Activated naive CD4-positive, alpha-beta T cell treated with anti-CD3 and anti-CD28 coated beads for 36 hours (primary cell): ENCODE data around the gene HS3ST6. TPM values are rescaled to one million over a fixed set of nuclear protein-coding genes. Genes with fewer than 3 reads are reported as not detected.
"Not testable (repeated sequence)": the region's sequence is repeated elsewhere in the genome, so short reads cannot be mapped to it uniquely, and the experiment has no call there.

Source experiments
- CTCF ChIA-PET: fragments of 350-600 bp; sonication (Branson Sonifier 250); formaldehyde crosslinking; loops from one replicate; lab custom pipeline; 2021; ENCODE audit warnings: antibody characterized with exemption; lab: Charles Lee
- DNase-seq: peaks from one replicate; pipeline ENCODE4 v3.0.0-alpha.2; 2020
- H3K27ac Mint-ChIP-seq: one replicate; pipeline ENCODE4 v1.8.0; 2021; ENCODE audit warnings: mild to moderate bottlenecking, mixed read lengths
- H3K27me3 Mint-ChIP-seq: one replicate; pipeline ENCODE4 v1.8.0; 2021; ENCODE audit warnings: low read depth, mixed read lengths
- H3K36me3 Mint-ChIP-seq: one replicate; pipeline ENCODE4 v1.8.0; 2021; ENCODE audit warnings: low read depth, mixed read lengths
- H3K4me1 Mint-ChIP-seq: one replicate; pipeline ENCODE4 v1.8.0; 2021; ENCODE audit warnings: low read depth, mixed read lengths
- H3K4me3 Mint-ChIP-seq: one replicate; pipeline ENCODE4 v1.8.0; 2021; ENCODE audit warnings: mild to moderate bottlenecking, moderate library complexity, mixed read lengths
- H3K9me3 Mint-ChIP-seq: one replicate; pipeline ENCODE4 v1.8.0; 2021; ENCODE audit warnings: mixed read lengths
- intact Hi-C: fragments of 100-400 bp; cut with micrococcal nuclease; formaldehyde crosslinking; loops from one replicate; pipeline ENCODE4 v1.15.1; 2023
- total RNA-seq, 2 experiments: library from RNA; stranded (reverse); gene quantifications; one replicate each; pipeline ENCODE4 v1.2.3, GENCODE V29; 2021

Gene HS3ST6
- not detected for total RNA-seq

DNA sequence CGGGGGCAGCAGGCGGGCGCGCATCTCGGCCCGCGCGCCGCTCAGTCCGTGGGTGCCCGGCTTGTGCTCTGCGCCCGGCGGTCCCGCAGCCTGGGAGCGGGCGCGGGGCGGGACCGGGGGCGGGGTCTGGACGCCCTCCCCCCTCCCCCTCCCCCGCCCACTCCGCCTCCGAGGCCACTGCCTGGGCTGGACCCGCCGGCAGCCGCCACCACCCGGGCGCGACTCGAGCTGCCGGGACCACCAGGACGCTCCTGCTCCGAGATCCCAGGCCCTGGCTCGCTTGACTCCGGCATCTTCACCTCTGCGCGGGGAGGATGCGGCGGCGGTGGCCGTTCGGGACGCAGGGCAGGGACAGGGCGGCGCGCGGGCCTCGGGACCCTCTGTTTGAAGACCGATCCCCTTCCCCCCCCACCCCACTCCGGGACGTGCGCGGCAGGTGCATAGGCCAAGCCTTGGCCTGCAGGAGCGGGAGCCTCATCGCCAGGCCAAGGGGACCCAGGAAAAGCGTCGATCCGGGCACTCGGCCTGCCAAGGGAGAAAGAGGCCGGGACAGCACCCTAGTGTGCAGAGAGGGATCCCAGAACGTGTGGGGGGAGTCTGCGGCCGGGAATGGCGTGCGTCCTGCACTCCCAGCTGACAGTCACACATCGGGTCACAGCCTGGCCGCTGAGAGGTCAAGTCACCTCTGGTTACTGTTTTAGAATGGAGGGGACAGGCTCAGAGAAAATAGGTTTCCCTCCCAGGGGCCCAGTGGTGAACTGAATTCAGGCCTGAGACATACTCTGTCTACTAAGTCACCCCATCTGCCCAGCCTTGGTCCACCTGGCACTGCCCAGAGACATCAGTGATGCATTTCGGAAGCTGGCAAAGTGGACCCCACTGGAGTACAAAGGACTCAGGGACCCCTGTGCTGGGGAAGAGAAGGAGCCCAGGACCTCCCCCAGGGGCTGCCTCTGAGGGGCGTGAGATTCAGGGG is at the start of gene HS3ST6:
HS3ST6 (minus strand) TSS at position 65 of the 976 bp plus-strand sequence. CDS start 92 bp downstream, outside the sequence.
- peaks cover 4% of the 10 kb centered on the region for H3K4me1 Mint-ChIP-seq
- H3K27me3 Mint-ChIP-seq = peaks cover 65% of the 10 kb centered on the region
- no peak within 1 kb of the TSS for H3K27ac Mint-ChIP-seq
- no peak within 1 kb of the TSS for H3K4me3 Mint-ChIP-seq
- no peak for DNase-seq
- CTCF ChIA-PET = no interaction called here
- H3K9me3 Mint-ChIP-seq = no peaks in the 10 kb centered on the region
- intact Hi-C loops = no loop called here
- H3K36me3 Mint-ChIP-seq = no peaks in the 10 kb centered on the region

DNA sequence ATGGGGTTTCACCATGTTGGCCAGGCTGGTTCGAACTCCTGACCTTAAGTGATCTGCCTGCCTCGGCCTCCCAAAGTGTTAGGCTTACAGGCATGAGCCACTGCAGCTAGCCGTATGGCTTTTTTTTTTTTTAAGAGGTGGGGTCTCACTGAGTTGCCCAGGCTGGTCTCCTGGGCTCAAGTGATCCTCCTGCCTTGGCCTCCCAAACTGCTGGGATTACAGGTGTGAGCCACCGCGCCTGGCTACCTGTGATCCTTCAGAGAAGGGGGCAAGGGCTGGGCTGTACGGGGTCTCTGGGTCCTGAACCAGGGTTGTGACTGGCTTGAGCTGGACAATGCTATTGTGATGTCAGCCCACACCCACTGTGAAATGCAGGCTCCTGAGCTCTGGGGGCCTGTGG is 48.2 kb upstream of the HS3ST6 start, which contains the start of gene RNF151:
RNF151 (plus strand) TSS at position 397 of the 400 bp plus-strand sequence. CDS start 26 bp downstream, outside the sequence.
- intact Hi-C loops = no loop called here
- peaks cover 41% of the 10 kb centered on the region for H3K4me1 Mint-ChIP-seq
- H3K4me3 Mint-ChIP-seq = peak within 1 kb of the TSS; percentile 97

DNA sequence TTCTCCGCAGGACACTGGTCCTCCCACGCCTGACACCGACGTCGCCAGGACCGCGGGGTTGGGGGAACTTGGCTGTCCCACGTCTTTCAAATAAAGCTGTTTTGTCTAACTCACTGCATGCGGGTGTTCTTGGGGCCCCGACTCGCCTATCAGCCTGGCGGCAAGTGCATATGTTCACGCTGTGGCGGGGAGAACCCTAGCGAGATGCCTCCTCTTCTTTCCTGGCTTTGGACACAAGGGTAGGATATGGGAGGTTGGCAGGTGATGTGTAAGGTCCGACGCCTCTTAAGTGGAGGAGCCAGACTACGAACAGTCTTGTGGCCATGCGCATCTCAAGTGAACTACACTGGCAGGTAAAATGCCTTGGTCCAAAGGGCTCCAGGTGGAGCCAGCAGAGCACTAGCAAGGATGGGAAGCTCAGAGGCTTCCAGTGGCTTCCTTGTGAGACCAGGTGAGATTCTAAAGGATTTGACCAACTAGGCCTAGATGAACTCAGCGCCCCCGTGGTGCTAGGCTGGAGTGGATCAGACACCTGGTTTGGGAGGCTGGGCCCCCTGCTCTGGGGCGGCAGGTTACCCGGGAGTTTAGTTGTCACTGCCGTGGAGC is 47.3 kb upstream of the HS3ST6 start:
- Mint-ChIP-seq H3K9me3 (no peaks in the 10 kb centered on the region), H3K27ac (peak overlapping the region; percentile 95), H3K4me3 (peak overlapping the region; percentile 97), H3K27me3 (no peaks in the 10 kb centered on the region), H3K4me1 (peaks cover 41% of the 10 kb centered on the region), H3K36me3 (peaks cover 41% of the 10 kb centered on the region)
- DNase-seq = no peak
- CTCF ChIA-PET = interaction anchor here (1.2 to 1.4 kb wide), 2 partner anchors 14 to 39 kb away, joined by 3 to 4 read pairs; no protein-coding TSS in a partner anchor
- intact Hi-C loops = loop anchor here (2.0 kb wide), 2 partner anchors 19 to 43 kb away; partner anchors contain the start of genes GFER and ZNF598

More for the DNA sequence above, 48.2 kb upstream of the HS3ST6 start, which contains the start of gene RNF151:
- CTCF ChIA-PET = interaction anchor here (1.2 to 1.4 kb wide), 2 partner anchors 15 to 38 kb away, joined by 3 to 4 read pairs; no protein-coding TSS in a partner anchor
- H3K9me3 Mint-ChIP-seq = no peaks in the 10 kb centered on the region
- no peaks in the 10 kb centered on the region for H3K27me3 Mint-ChIP-seq
- DNase-seq = no peak
- peak within 1 kb of the TSS; percentile 95 for H3K27ac Mint-ChIP-seq
- peaks cover 38% of the 10 kb centered on the region for H3K36me3 Mint-ChIP-seq

DNA sequence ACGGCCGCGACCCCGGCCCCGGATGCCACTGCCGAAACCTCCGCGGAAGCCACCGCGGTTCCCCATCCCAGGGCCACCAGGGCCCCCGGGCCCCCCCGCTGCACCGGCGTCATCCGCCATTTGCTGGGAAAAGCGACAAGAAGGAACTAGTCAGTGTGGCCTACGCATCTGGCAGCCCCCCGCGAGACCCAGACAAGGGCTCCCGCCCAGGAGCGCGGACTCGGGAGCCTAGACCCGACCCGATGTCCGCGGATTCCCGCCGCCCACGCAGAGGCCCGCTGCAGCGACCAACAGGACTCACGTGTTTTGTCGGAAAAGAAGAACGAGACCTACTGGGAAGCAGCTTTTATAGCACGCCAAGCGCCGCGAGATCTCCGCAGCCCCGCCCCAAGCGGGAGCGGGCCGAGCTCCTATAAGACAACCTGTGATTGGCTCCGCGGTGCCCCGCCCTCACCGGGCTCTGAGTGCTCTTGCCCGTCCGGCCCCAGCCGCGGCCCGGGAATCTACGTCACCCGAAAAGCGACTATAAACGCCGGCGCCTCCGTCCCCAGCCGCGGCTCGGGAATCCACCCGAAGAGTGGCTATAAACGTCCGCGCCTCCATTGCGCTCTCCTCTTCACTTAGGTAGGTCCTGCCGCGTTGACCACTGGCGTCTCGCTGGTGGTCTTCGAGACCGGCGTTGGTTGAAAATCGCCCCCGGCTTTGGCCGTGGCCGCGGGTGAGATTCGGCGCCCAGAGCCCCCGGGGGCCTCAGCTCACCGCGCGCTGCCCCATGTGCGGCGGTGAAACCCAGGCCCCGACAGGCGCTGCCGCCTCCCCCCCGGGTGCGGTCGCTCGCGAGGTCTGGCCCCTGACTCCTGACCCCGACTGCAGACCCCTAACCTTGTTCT is 46.5 kb upstream of the HS3ST6 start, which contains the start of gene RPS2:
RPS2 (minus strand) TSS at position 321 of the 890 bp plus-strand sequence; CDS start at position 120, 201 bp downstream.
- Mint-ChIP-seq H3K4me1 (peaks cover 42% of the 10 kb centered on the region), H3K4me3 (peak within 1 kb of the TSS; percentile 97), H3K9me3 (no peaks in the 10 kb centered on the region), H3K36me3 (peaks cover 44% of the 10 kb centered on the region), H3K27me3 (no peaks in the 10 kb centered on the region), H3K27ac (peak within 1 kb of the TSS; percentile 95)
- CTCF ChIA-PET = interaction anchor here (1.2 kb wide), 1 partner anchor 39 kb away, joined by 4 read pairs; no protein-coding TSS in a partner anchor
- intact Hi-C loops = loop anchor here (1.0 to 2.0 kb wide), 6 partner anchors 8 to 191 kb away; partner anchors contain the start of genes GFER, MSRB1, TBL3 and TRAF7
- DNase-seq = peak; percentile 99

DNA sequence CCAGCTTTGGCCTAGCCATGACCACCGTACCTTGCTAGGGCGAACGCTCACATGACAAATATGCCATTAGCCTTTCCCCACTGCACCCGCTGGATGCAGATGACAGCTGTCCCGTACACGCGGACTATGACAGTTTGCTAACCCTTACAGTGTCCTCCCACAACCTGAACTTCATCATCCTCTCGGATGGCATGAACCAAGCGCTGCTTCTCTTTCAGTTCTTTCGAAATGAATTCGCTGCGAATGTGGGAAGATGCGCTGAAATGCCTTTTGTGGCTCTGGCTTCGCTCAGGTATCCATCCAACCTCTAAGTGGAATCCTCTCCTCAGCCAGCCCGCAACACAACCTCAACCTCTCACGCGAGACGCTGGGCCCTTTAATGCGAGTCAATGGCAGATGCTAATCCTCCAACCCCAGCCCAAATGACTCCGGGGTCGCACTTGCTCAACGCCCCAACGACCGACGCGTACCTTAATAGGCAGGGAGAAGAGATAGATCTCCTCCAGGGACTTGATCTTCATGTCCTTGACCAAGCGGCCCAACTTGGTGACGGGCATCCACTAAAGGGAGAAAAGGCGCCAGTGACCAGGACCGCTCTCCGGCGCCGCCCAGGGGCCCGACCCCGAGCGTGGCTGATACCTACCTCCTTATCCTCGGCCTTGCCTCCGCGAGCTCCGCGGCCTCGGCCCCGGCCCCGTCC is 45.7 kb upstream of the HS3ST6 start:
- Mint-ChIP-seq H3K4me3 (peak overlapping the region; percentile 97), H3K27ac (peak overlapping the region; percentile 92), H3K36me3 (peaks cover 44% of the 10 kb centered on the region), H3K27me3 (no peaks in the 10 kb centered on the region), H3K9me3 (no peaks in the 10 kb centered on the region), H3K4me1 (peaks cover 42% of the 10 kb centered on the region)
- CTCF ChIA-PET = interaction anchor here (0.7 to 1.3 kb wide), 2 partner anchors 8 to 18 kb away, joined by 5 to 6 read pairs; partner anchors contain the start of gene TBL3
- intact Hi-C loops = loop anchor here (1.0 to 2.0 kb wide), 6 partner anchors 8 to 191 kb away; partner anchors contain the start of genes GFER, MSRB1, TBL3 and TRAF7
- peak; percentile 32 for DNase-seq

DNA sequence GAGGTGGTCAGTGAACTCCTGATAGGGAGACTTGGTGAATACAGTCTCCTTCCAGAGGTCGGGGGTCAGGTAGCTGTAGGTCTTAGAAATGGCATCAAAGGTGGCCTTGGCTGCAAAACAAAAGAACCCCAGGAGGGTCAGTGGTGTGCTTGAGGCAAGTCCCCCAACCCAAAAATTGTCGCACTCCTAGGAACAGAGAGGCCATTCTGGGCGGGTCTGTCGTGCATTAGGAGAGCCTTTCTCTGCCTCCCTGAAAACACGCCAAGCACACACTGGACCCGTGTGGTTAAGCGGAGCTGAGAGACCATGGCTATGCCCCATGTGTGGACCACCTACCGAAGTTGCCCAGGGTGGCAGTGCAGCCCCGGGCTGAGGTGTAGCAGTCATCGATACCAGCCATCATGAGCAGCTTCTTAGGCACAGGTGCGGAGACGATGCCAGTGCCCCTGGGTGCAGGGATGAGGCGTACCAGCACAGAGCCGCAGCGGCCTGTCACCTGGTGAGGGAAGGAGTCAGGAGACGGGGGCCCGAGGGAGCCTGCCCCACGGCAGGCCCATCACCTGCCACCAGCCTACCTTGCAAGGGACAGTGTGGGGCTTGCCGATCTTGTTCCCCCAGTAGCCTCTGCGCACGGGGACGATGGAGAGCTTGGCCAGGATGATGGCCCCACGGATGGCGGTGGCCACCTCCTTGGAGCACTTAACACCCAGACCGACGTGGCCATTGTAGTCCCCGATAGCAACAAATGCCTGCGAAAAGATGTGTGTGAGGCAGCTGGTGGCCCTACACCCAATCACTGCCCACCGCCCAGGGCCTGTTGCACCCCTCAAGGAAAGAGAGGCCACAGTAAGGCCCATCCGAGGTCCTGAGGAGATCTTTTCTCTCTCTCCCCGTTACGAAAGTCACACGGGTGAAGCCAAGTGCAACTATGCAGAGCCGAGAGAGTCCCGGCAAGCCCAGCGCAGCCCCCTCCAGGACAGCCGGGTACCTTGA is 44.2 kb upstream of the HS3ST6 start:
- peaks cover 42% of the 10 kb centered on the region for H3K4me1 Mint-ChIP-seq
- peak overlapping the region; percentile 97 for H3K4me3 Mint-ChIP-seq
- intact Hi-C loops = not testable (repeated sequence)

DNA sequence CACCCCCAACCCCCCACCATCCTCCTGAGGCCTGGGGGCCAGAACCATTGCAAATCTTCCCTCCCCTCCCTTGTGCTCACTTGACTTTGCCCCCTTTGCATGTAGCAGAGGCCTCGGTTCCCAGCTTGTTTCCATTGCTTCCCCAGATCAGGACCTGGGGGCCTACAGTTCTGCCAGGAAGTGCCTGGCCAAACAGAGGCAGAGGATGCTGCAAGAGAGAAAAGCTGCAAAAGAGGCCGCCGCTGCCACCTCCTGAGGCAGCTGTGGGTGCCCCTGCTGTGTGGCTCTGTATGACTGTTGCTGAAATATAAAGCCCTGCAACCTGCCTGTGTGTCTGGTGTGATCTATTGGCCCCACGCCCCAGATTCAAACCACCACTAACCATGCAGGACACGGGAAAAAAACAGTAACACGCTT is 43.4 kb upstream of the HS3ST6 start:
- peak overlapping the region; percentile 97 for H3K4me3 Mint-ChIP-seq
- intact Hi-C loops = no loop called here
- CTCF ChIA-PET = no interaction called here
- DNase-seq = peak; percentile 30
- H3K4me1 Mint-ChIP-seq = peaks cover 42% of the 10 kb centered on the region
- H3K27ac Mint-ChIP-seq = peak overlapping the region; percentile 62
- H3K36me3 Mint-ChIP-seq = peaks cover 44% of the 10 kb centered on the region
- H3K9me3 Mint-ChIP-seq = no peaks in the 10 kb centered on the region
- H3K27me3 Mint-ChIP-seq = no peaks in the 10 kb centered on the region

More for the DNA sequence above, 44.2 kb upstream of the HS3ST6 start:
- peak overlapping the region; percentile 92 for H3K27ac Mint-ChIP-seq
- not testable (repeated sequence) for H3K9me3 Mint-ChIP-seq, DNase-seq, H3K27me3 Mint-ChIP-seq
- H3K36me3 Mint-ChIP-seq = peaks cover 44% of the 10 kb centered on the region
- CTCF ChIA-PET = interaction anchor here (1.3 kb wide), 1 partner anchor 9 kb away, joined by 5 read pairs; the partner anchor contains the start of gene TBL3

DNA sequence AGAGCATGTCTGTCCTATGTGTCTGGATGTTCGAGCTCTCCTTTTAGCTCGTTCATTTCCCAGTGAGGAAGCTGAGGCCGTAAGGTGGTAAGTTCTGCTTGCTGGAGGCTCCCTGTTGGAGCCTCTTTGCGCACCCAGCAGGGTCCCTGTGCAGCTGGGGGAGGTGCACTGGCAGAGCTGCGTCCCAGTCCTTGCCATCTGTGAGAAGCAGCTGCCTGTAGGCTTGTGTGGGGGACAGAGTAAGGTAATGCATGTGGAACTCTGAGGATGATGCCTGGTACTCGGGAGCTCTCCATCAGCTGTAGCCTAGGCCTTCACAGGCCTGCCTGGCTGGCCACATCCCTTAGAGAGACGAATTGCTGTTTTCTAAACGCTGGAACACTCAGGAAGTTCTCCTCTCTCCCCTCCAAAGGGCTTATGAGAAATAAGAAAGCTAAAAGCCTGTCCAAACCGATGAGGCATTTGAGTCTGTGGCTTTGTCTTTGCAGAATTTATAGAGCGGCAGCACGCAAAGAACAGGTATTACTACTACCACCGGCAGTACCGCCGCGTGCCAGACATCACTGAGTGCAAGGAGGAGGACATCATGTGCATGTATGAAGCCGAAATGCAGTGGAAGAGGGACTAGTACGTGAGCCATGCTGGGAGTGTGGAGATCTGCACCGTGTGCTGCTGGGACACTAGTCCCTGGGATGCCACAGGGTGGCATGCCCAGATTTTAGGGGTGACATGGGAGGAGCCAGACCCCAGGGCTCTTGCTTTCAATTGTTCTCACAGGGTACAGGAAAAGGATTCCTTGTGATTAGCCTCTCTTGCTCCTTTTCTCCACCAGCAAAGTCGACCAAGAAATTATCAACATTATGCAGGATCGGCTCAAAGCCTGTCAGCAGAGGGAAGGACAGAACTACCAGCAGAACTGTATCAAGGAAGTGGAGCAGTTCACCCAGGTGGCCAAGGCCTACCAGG is 42.7 kb upstream of the HS3ST6 start:
- peak; percentile 44 for DNase-seq
- Mint-ChIP-seq H3K9me3 (no peaks in the 10 kb centered on the region), H3K36me3 (peaks cover 43% of the 10 kb centered on the region), H3K27me3 (no peaks in the 10 kb centered on the region), H3K27ac (peak overlapping the region; percentile 87), H3K4me1 (peaks cover 41% of the 10 kb centered on the region), H3K4me3 (peak overlapping the region; percentile 96)
- intact Hi-C loops = no loop called here
- CTCF ChIA-PET = interaction anchor here (1.0 kb wide), 1 partner anchor 14 kb away, joined by 3 read pairs; no protein-coding TSS in a partner anchor
